HEK293 (cell line): ENCODE data around the gene RASD2.
A peak's percentile ranks its signal among the peaks of the same experiment; 100 is the strongest.

Experiments
- CTCF ChIA-PET: fragments of 350-600 bp; formaldehyde crosslinking; extraction: SDS; loops from one replicate; lab custom pipeline; 2021; ENCODE audit warnings: antibody characterized with exemption; lab: Yijun Ruan, JAX
- POLR2A ChIA-PET: fragments of 300-600 bp; formaldehyde crosslinking; extraction: SDS; loops from one replicate; lab custom pipeline; 2020; ENCODE audit warnings: antibody characterized with exemption, inconsistent platforms; lab: Yijun Ruan, JAX
- H3K27ac ChIP-seq: fragments of 200-500 bp; sonication (Bioruptor generic); 2 replicates; pipeline ENCODE4 v1.5.1; 2014; ENCODE audit warnings: low read depth, low read length, control low read depth, inconsistent platforms; ENCODE audit errors: extremely low read depth
- H3K36me3 ChIP-seq, 2 experiments: fragments of 200-500 bp in 1 of 2; sonication (Bioruptor generic) in 1 of 2; 1 replicate in 1 of 2; 2 replicates in 1 of 2; pipeline ENCODE4 v1.5.1; 2014 to 2017; ENCODE audit warnings: inconsistent platforms in 2 of 2, low read length in 2 of 2; ENCODE audit not compliant: control insufficient read depth in 2 of 2, insufficient read depth in 1 of 2
- H3K4me1 ChIP-seq: fragments of 200-500 bp; sonication (Bioruptor generic); 2 replicates; pipeline ENCODE4 v1.5.1; 2014; ENCODE audit warnings: mild to moderate bottlenecking, low read length, inconsistent platforms; ENCODE audit not compliant: control insufficient read depth, insufficient read depth
- H3K4me3 ChIP-seq: 2 replicates; pipeline ENCODE4 v1.5.1; 2011; ENCODE audit warnings: low read depth, mild to moderate bottlenecking, control low read depth, low read length, moderate library complexity
- H3K9me3 ChIP-seq: fragments of 200-500 bp; sonication (Bioruptor generic); 2 replicates; pipeline ENCODE4 v1.5.1; 2014; ENCODE audit warnings: low read depth, low read length, inconsistent platforms; ENCODE audit not compliant: control insufficient read depth, insufficient read depth
- GLIS1 ChIP-seq: fragments of 450-650 bp; formaldehyde crosslinking; IDR thresholded peaks from 2 replicates; pipeline ENCODE4 v1.5.1; 2016; ENCODE audit warnings: missing biosample characterization, missing genetic modification characterization
- MZF1 ChIP-seq: fragments of 450-650 bp; formaldehyde crosslinking; IDR thresholded peaks from 2 replicates; pipeline ENCODE4 v1.5.1; 2017; ENCODE audit warnings: missing biosample characterization, missing genetic modification characterization, borderline replicate concordance
- SP2 ChIP-seq: fragments of 450-650 bp; formaldehyde crosslinking; IDR thresholded peaks from 2 replicates; pipeline ENCODE4 v1.5.1; 2016; ENCODE audit warnings: missing biosample characterization, missing genetic modification characterization
- ZBTB8A ChIP-seq: fragments of 450-650 bp; formaldehyde crosslinking; IDR thresholded peaks from 2 replicates; pipeline ENCODE4 v1.5.1; 2016; ENCODE audit warnings: missing biosample characterization, missing genetic modification characterization
- ZFP69B ChIP-seq: fragments of 450-650 bp; formaldehyde crosslinking; IDR thresholded peaks from 2 replicates; pipeline ENCODE4 v1.5.1; 2016; ENCODE audit warnings: missing biosample characterization, missing genetic modification characterization
- ZNF121 ChIP-seq: fragments of 450-650 bp; formaldehyde crosslinking; IDR thresholded peaks from 2 replicates; pipeline ENCODE4 v1.5.1; 2016; ENCODE audit warnings: missing biosample characterization, missing genetic modification characterization
- ZNF571 ChIP-seq: fragments of 450-650 bp; formaldehyde crosslinking; IDR thresholded peaks from 2 replicates; pipeline ENCODE4 v1.5.0; 2017; ENCODE audit warnings: missing biosample characterization, missing genetic modification characterization
- TF ChIP-seq, protein P1 (sequence below): fragments of 450-650 bp; IDR thresholded peaks from 2 replicates; pipeline ENCODE4 v1.5.1; 2018; ENCODE audit warnings: missing biosample characterization, mild to moderate bottlenecking, missing genetic modification characterization
- TF ChIP-seq, protein P2 (sequence below): fragments of 450-650 bp; formaldehyde crosslinking; IDR thresholded peaks from 2 replicates; pipeline ENCODE4 v1.5.1; 2016; ENCODE audit warnings: missing biosample characterization, missing genetic modification characterization, low read depth
- TF ChIP-seq, protein P3 (sequence below): fragments of 450-650 bp; formaldehyde crosslinking; IDR thresholded peaks from 2 replicates; pipeline ENCODE4 v1.5.1; 2016; ENCODE audit warnings: missing biosample characterization, missing genetic modification characterization
- TF ChIP-seq, protein P4 (sequence below): fragments of 450-650 bp; formaldehyde crosslinking; IDR thresholded peaks from 2 replicates; pipeline ENCODE4 v1.5.1; 2016; ENCODE audit warnings: missing biosample characterization, missing genetic modification characterization
- TF ChIP-seq, protein P5 (sequence below): fragments of 450-650 bp; formaldehyde crosslinking; IDR thresholded peaks from 2 replicates; pipeline ENCODE4 v1.5.1; 2017; ENCODE audit warnings: missing biosample characterization, missing genetic modification characterization

Gene RASD2

DNA sequence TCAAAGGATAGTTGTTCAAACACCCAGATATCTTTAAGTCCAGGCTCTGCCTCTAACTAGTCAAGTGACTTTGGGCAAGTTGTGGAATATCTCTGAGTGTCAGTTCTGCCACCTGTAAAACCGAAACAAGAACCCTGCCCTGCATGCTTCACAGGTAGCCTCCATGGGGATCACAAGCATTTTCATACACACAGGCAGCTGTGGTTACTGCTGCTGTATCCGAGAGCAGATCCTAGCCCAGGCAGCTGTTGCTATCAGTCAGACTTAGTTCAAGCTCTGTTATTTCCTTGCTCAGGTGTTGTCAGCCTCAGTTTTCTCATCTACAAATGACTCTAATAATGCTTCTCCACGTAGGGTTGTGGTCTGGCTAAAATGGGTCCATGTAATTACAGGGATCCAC, 6.5 kb upstream of the RASD2 start:
- TF ChIP-seq, protein P1, sequence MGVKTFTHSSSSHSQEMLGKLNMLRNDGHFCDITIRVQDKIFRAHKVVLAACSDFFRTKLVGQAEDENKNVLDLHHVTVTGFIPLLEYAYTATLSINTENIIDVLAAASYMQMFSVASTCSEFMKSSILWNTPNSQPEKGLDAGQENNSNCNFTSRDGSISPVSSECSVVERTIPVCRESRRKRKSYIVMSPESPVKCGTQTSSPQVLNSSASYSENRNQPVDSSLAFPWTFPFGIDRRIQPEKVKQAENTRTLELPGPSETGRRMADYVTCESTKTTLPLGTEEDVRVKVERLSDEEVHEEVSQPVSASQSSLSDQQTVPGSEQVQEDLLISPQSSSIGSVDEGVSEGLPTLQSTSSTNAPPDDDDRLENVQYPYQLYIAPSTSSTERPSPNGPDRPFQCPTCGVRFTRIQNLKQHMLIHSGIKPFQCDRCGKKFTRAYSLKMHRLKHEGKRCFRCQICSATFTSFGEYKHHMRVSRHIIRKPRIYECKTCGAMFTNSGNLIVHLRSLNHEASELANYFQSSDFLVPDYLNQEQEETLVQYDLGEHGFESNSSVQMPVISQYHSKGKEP (tag by site-specific recombination), result no peak

DNA sequence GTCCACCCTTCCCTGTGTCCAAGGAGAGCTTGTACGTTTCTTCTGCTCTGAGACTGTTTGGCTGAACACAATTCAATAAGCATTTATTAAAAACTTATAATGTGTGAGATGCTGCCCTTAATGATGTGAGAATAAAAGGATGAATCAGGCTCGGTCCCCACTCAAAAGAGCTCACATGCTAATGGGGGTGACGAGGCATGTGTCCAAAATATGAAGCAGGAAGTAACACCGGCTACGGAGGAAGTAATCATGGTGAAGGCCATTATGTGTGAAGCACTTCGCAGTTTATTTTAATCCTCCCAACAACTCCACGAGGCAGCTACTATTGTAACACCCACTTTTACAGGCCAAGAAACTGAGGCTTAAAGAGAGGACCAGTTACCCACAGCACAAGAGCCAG, 3.4 kb upstream of the RASD2 start:
- H3K9me3 ChIP-seq, result no peaks in the 10 kb centered on the region
- no peaks in the 10 kb centered on the region; the same call in 1 of the 2 replicates for H3K4me1 ChIP-seq
- H3K27ac ChIP-seq, result no peak overlapping the region
- ChIA-PET CTCF (interaction anchor here (0.6 to 4.1 kb wide), 4 partner anchors 10 to 199 kb away, joined by 3 to 18 read pairs (median 6); no protein-coding TSS in a partner anchor), POLR2A (no interaction called here)
- no peaks in the 10 kb centered on the region for H3K36me3 ChIP-seq
- TF ChIP-seq, protein P2, sequence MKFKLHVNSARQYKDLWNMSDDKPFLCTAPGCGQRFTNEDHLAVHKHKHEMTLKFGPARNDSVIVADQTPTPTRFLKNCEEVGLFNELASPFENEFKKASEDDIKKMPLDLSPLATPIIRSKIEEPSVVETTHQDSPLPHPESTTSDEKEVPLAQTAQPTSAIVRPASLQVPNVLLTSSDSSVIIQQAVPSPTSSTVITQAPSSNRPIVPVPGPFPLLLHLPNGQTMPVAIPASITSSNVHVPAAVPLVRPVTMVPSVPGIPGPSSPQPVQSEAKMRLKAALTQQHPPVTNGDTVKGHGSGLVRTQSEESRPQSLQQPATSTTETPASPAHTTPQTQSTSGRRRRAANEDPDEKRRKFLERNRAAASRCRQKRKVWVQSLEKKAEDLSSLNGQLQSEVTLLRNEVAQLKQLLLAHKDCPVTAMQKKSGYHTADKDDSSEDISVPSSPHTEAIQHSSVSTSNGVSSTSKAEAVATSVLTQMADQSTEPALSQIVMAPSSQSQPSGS (tag by site-specific recombination), result no peak
- H3K4me3 ChIP-seq, result no peak overlapping the region

More for the DNA sequence above, 6.5 kb upstream of the RASD2 start:
- no peak overlapping the region for H3K27ac ChIP-seq
- H3K4me1 ChIP-seq, result no peaks in the 10 kb centered on the region; the same call in 1 of the 2 replicates
- H3K4me3 ChIP-seq, result no peak overlapping the region
- no peaks in the 10 kb centered on the region for H3K36me3 ChIP-seq
- ChIA-PET POLR2A (no interaction called here), CTCF (interaction anchor here (1.2 to 1.3 kb wide), 3 partner anchors 9 to 104 kb away, joined by 3 to 4 read pairs (median 3); no protein-coding TSS in a partner anchor)
- H3K9me3 ChIP-seq, result no peaks in the 10 kb centered on the region

DNA sequence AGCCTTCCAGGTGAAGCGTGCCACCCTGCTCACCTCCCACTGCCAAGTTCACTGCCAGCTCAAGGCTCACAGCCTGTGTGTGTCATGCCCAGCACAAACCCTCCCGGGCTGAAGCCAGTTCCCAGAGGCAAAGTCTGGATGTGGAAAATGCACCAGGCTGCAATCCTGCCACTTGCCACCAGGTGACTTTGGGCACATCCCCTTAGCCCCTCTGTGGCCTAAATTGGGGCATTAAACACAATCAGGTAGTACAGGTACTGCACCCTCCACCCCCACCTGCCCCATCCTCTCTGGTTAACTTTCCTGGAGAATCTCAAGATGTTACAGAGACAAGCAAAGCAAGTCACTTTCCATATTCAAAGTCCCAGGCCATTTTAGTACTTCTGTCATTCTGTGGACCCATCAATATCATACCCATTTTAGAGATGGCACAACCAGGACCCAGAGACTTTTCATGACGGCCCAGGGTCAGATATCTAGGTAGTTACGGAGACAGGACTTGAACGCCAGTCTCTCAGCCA, 1.8 kb upstream of the RASD2 start:
- Histone ChIP-seq H3K4me3 (no peak overlapping the region), H3K4me1 (no peaks in the 10 kb centered on the region; the same call in 1 of the 2 replicates), H3K9me3 (no peaks in the 10 kb centered on the region), H3K36me3 (no peaks in the 10 kb centered on the region), H3K27ac (no peak overlapping the region)
- POLR2A ChIA-PET, result no interaction called here
- CTCF ChIA-PET, result interaction anchor here (0.6 to 4.1 kb wide), 10 partner anchors 10 to 108 kb away, joined by 3 to 26 read pairs (median 5); no protein-coding TSS in a partner anchor
- TF ChIP-seq, protein P3, sequence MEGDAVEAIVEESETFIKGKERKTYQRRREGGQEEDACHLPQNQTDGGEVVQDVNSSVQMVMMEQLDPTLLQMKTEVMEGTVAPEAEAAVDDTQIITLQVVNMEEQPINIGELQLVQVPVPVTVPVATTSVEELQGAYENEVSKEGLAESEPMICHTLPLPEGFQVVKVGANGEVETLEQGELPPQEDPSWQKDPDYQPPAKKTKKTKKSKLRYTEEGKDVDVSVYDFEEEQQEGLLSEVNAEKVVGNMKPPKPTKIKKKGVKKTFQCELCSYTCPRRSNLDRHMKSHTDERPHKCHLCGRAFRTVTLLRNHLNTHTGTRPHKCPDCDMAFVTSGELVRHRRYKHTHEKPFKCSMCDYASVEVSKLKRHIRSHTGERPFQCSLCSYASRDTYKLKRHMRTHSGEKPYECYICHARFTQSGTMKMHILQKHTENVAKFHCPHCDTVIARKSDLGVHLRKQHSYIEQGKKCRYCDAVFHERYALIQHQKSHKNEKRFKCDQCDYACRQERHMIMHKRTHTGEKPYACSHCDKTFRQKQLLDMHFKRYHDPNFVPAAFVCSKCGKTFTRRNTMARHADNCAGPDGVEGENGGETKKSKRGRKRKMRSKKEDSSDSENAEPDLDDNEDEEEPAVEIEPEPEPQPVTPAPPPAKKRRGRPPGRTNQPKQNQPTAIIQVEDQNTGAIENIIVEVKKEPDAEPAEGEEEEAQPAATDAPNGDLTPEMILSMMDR (tag by site-specific recombination), result 0 out of 2 replicates have a peak, but pooled peaks have one; percentile 50
- TF ChIP-seq ZNF121 (tag by site-specific recombination), result 0 out of 2 replicates have a peak, but pooled peaks have one; percentile 38
- peak; percentile 97 for TF ChIP-seq ZBTB8A (tag by site-specific recombination)
- TF ChIP-seq, protein P4, sequence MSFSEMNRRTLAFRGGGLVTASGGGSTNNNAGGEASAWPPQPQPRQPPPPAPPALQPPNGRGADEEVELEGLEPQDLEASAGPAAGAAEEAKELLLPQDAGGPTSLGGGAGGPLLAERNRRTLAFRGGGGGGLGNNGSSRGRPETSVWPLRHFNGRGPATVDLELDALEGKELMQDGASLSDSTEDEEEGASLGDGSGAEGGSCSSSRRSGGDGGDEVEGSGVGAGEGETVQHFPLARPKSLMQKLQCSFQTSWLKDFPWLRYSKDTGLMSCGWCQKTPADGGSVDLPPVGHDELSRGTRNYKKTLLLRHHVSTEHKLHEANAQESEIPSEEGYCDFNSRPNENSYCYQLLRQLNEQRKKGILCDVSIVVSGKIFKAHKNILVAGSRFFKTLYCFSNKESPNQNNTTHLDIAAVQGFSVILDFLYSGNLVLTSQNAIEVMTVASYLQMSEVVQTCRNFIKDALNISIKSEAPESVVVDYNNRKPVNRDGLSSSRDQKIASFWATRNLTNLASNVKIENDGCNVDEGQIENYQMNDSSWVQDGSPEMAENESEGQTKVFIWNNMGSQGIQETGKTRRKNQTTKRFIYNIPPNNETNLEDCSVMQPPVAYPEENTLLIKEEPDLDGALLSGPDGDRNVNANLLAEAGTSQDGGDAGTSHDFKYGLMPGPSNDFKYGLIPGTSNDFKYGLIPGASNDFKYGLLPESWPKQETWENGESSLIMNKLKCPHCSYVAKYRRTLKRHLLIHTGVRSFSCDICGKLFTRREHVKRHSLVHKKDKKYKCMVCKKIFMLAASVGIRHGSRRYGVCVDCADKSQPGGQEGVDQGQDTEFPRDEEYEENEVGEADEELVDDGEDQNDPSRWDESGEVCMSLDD (tag by site-specific recombination), result peak; percentile 15; the same call in 1 of the 2 replicates
- TF ChIP-seq, protein P5, sequence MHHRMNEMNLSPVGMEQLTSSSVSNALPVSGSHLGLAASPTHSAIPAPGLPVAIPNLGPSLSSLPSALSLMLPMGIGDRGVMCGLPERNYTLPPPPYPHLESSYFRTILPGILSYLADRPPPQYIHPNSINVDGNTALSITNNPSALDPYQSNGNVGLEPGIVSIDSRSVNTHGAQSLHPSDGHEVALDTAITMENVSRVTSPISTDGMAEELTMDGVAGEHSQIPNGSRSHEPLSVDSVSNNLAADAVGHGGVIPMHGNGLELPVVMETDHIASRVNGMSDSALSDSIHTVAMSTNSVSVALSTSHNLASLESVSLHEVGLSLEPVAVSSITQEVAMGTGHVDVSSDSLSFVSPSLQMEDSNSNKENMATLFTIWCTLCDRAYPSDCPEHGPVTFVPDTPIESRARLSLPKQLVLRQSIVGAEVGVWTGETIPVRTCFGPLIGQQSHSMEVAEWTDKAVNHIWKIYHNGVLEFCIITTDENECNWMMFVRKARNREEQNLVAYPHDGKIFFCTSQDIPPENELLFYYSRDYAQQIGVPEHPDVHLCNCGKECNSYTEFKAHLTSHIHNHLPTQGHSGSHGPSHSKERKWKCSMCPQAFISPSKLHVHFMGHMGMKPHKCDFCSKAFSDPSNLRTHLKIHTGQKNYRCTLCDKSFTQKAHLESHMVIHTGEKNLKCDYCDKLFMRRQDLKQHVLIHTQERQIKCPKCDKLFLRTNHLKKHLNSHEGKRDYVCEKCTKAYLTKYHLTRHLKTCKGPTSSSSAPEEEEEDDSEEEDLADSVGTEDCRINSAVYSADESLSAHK (tag by site-specific recombination), result no peak
- TF ChIP-seq SP2 (tag by site-specific recombination), result no peak
- 0 out of 2 replicates have a peak, but pooled peaks have one; percentile 1 for TF ChIP-seq GLIS1 (tag by site-specific recombination)
- 0 out of 2 replicates have a peak, but pooled peaks have one; percentile 19 for TF ChIP-seq ZFP69B (tag by site-specific recombination)
- TF ChIP-seq ZNF571 (tag by site-specific recombination), result no peak
- peak; percentile 25; the same call in 1 of the 2 replicates for TF ChIP-seq MZF1
